NCI-H774 (cell line): Measurements from ENCODE around the gene ZNF385C.
"Not testable (repeated sequence)": the region's sequence is repeated elsewhere in the genome, so short reads cannot be mapped to it uniquely, and the experiment has no call there.

Source experiments
- DNase-seq: peaks from one replicate; lab custom pipeline; 2025; lab: John Stamatoyannopoulos, UW

The ZNF385C gene, protein sequence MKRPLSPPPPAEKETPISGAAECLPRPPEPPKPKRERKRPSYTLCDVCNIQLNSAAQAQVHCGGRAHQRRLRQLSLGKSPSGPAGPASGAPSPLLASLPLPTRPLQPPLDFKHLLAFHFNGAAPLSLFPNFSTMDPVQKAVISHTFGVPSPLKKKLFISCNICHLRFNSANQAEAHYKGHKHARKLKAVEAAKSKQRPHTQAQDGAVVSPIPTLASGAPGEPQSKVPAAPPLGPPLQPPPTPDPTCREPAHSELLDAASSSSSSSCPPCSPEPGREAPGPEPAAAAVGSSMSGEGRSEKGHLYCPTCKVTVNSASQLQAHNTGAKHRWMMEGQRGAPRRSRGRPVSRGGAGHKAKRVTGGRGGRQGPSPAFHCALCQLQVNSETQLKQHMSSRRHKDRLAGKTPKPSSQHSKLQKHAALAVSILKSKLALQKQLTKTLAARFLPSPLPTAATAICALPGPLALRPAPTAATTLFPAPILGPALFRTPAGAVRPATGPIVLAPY

DNA sequence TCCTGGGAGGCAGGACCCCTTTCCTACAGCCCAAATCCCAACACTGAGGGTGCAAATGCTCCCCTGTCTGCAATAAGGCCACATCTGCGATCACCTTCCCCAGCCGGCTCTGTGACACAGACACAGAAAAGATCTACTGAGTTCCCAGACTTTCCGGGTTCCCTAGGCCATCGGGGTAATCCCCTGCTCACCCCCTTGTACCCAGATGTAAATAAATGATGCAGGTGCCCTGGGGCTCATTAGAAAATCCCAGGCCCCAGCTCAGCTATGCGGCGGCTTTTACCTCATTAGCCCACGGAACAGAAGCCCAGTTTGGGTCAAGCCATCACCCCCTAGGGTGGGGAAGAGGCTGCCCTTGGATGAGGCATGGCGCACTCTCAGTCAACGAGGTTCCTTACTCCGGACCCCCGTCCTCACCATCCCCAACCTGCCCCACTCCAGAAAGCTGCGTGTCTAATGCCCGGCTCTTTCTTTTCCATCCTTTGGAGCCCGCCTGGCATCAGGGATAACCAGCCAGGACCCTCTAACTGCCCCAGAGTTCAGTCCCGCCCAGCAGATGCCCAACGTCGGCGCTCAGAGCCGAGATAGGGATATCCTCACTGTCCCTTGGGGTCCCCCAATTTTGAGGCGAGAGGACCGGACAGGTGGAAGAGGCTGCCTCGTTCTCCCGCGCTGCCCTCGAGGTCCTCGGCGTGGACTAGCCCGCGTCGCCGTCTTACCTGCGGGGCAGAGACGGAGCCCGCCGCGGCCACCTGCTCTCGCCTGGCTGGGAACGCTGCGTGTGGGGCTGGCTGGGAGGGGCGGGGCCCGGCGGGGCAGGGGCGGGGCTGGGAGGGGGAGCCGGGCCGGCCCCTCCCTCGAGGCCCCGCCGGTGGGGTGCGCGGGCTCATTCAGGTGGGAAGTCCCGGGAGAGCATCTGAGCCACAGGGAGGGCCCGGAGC, at the start of gene ZNF385C:
Gene ZNF385C (minus strand): TSS at position 783 of the 941 bp plus-strand sequence. CDS start 35,417 bp downstream, outside the sequence.
- DNase-seq: peak; percentile 40

DNA sequence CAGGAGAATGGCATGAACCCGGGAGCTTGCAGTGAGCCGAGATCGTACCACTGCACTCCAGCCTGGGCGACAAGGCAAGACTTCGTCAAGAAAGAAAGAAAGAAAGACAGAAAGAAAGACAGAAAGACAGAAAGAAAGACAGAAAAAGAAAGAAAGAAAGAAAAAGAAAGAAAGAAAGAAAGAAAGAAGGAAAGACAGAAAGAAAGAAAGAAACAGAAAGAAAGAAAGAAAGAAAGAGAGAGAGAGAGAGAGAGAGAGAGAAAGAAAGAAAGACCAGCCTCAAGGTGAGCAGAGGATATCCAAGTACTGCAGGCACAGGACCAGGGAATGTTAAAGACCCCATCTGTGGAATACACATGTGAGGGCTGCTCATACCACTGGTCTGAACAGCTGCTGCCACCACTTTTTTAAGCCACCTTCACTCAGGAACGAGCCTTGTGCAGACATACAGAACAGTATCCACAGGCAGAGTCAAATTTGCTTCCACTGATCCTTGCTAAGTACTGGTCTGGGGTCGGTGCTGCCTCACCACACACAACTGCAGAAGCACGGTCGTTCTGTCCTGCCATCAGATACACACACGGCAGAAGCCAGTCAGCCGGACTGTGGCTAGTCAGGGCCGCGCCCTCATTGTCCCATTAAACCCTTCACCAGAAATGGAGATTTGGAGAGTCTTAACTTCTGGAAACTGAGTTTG, 48.8 kb upstream of the ZNF385C start:
- DNase-seq: no peak

DNA sequence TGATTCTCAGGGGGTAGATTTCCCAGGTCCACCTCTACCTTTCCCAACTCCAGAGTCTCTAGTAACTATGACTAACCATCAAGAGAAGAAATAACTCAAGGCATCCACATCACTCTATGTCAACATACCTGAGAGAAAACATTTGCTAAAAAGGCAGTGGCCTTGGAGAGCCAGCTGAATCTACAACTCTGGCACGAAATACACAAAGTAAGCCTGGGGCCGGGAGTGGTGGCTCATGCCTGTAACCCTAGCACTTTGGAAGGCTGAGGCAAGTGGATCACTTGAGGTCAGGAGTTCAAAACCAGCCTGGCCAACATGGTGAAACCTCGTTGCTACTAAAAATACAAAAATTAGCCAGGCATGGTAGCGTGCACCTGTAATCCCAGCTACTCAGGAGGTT, 44.9 kb upstream of the ZNF385C start:
- not testable (repeated sequence) for DNase-seq

DNA sequence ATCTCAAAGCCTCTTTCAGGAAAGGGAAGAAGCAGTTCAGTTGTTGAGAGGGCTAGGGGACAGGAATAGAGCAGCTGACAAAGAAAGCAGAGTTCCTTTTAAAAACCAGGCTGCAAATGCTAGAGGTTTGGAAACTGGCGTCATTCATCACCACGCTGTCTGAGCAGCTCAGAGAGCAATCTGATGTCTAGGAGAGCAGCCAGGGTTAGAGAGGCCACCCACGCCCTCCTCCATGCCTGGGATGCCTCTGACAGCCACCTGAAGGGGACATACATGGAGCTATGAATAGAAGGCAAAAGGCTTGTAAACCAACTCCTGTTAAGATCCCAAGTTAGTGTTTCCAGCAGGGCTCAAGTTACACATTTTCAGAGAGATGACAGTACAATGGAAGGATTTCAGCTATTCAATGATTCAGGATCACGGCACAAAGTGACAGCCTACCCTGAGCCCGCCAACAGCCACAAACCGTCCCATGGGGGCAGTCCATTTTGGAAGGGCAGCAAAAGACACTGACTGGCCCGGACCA, 44.2 kb upstream of the ZNF385C start:
- DNase-seq: no peak

DNA sequence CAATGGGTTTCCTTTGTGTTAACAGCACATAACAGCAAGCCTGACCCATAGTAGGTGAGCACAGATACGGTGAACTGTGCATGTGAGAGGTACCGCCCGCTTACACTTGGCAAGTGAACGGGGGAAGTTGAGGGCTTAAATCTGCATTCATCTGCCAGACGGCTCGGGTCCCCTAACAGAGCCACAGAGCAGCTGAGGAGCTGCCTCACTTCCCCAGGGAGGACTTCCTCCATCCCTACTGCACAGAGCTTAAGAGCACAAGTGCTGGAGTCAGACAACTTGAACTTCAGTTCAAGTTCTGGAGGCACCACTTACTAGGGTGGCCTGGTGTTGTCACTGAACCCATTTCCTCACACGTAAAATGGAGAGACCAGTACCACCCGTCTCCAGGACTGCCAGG, 43.1 kb upstream of the ZNF385C start:
- DNase-seq: no peak

- not testable (repeated sequence) for DNase-seq
Observed at GRCh38 chr17:42140690-42141089, 42.4 kb upstream of the ZNF385C start.

DNA sequence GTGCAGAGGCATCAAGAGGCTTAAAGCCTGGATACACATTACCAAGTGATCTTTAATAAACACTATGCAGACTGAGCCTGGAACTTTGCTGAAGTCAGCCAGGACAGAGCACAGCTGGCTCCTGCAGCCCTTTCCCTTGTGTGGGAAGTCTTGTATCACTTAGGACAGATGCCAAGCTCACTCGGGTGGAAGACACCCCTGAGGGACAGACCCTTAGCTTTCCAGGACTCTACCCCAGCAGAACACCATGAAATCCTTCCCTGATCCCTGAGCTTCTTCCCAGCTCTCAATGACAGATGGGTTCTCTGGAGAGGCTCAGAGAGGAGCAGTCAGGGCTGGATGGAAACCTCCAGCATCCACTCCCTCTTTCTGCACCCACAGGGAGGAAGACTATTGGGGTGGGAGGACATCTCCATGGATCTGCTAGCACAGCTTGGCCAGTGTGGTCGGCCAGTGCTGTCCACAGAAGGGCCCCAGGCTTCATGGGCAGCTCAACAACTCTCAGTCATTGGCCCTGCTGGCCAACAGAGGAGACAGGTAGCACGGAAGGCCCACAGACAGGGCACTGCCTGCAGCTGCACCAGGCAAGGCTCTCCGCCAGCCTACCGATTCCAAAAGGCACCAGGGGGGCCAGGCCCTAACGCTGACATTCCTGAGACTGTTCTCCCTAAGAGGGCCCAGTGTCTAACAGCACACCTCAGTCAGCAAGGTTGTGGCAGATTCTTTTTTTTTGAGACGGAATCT, 40.6 kb upstream of the ZNF385C start:
- no peak for DNase-seq

GRCh38 chr17:42136654-42137051, 38.4 kb upstream of the ZNF385C start:
- no peak for DNase-seq

GRCh38 chr17:42135664-42136653, 37.7 kb upstream of the ZNF385C start:
- peak; percentile 94 for DNase-seq

GRCh38 chr17:42135151-42135550, 36.9 kb upstream of the ZNF385C start:
- no peak for DNase-seq

- peak; percentile 57 for DNase-seq
Observed at GRCh38 chr17:42133461-42134041, 35.3 kb upstream of the ZNF385C start.

DNA sequence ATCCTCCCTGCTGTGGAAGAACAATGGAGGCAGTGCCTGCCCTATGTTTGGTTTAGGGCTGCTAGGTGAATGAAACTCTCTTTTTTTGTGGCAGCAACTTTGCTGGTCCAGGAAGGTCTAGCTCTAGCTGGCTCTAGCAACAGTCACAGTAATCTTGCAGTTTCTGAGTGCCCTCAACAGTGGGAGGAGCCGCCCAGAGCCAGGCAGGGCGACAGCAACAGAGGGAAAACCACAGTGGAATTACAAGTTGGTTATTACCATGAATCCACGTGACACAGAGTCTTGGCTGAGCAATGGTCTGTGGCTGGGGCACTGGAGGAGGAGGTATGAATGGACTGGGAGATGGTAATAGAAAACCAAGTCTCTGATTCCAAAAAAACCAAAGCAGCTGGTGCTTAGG, 34.7 kb upstream of the ZNF385C start:
- no peak for DNase-seq

GRCh38 chr17:42131981-42132432, 33.7 kb upstream of the ZNF385C start:
- DNase-seq: no peak

DNA sequence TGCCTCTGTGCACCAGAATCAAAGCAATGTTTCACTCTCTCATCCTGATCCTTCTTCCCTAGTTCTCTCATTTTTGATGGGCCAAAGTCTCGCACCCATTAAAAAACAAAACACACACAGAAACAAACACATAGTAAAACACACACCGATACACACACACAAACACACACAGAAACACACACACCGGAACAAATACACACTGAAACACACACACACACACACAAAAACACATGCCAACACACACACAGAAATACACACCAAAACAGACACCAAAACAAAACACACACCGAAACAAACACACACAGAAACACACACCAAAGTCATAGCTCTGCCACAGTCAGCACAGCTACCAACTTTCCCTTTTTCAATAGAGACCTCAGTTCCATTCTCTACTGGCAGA, 33.0 kb upstream of the ZNF385C start:
- DNase-seq: no peak

DNA sequence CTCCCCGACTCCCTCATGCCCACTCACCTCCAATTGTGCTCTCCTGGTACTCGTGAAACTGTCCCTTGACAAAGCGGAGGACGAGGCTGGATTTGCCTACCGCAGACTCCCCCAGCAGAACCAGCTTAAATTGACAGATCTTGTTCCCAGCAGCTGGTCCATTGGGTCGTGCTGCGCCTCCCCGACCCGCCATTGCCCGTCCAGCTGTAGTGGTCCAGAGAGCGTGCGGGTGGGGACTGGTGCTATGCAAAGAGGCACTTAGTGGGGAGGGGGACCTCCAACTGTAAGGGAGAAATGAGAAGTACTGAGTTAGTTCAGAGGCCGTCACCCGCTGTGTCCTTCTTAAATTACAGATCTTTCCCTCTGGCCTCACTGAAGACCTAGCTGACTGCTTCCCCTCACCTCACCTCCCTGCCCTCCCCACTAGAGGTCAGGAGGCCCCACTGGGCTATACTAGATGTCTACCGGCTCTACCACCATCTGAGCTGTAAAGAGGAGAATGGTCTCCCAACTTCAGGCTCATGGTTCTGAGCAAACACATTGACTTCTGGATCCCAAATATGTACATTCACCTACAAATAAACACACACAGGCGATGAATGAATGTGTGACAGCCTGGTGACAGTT, 32.1 kb upstream of the ZNF385C start:
- DNase-seq: no peak

DNA sequence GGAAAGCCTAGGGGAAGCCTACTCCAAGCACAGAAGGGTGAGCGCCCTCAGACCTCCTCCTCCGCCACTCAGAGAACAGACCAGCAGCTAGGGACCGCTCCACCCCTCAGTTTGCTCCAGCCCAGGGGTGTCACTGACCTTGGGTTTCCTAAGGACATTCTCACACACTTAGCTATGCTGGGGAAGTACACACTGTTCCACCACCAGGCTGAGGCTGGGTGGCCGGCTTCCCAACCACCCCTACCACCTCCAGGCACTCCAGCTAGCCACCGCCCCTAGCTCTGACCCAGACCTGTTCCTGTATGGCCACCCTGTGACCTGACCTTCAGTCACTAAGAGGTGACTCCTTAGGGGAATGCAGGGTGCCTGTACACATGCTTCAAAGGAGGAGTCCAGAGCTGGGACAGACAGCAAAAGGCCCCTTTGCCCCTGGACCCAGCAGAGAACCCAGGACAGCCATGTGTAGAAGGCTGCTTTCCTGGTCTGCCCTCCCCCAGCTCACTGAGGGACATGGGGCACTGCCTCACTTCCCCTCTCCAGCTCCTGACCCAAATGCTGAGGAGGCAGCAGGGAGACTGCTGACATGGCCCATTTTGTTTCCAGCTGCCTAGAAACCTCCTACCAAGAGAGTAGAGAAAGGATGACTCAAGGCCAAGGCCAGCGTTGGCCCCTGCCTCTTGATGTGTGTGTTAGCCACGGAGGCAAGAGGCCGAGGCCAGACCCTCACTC, 31.0 kb upstream of the ZNF385C start:
- no peak for DNase-seq

DNA sequence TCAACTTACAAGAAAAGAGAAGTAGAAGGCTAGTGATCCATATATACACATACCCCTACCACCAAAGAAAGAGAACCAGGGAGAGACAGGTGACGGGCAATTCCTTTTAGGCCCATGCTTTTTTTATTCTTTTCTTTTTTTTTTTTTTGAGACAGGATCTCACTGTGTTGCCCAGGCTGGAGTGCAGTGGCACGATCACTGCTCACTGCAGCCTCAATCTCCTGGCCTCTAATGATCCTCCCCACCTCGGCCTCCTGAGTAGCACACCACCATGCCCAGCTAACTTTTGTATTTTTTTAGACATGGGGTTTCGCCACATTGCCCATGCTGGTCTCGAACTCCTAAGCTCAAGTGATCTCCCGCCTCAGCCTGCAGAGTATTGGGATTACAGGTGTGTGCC, 29.1 kb upstream of the ZNF385C start:
- no peak for DNase-seq

DNA sequence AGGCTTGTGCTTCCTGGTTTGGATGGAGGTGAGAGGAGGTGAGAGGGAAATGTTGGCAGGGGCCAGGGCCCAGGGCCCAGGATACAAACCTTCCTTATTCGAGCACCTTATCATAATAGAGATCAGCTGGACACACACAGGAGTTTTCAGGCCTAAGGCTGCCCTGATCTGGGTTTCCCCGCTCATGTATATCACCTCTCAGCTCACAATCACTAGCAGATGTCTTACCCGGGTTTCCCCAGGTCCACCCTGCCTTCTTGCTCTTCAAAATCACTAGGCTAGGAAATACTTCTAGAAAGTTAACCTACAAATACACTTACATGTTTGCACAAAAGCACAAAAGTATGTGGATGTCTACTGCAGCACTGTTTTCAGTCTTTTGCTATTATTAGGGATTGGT, 28.6 kb upstream of the ZNF385C start:
- no peak for DNase-seq
